Activated CD8-positive, alpha-beta memory T cell treated with anti-CD3 and anti-CD28 coated beads for 24 hours (primary cell): ENCODE measurements around the gene C20orf144.
A peak's percentile ranks its signal among the peaks of the same experiment; 100 is the strongest.

ENCODE experiments used
- DNase-seq: peaks from one replicate; pipeline ENCODE4 v3.0.0-alpha.2; 2020

C20orf144 gene

GRCh38 chr20:33677991-33678702, 16.0 kb downstream of the C20orf144 start:
- no peak for DNase-seq

GRCh38 chr20:33679758-33680485, 17.8 kb downstream of the C20orf144 start:
- DNase-seq = no peak

- no peak for DNase-seq
Observed at GRCh38 chr20:33680686-33681085, 18.6 kb downstream of the C20orf144 start.

- DNase-seq = no peak
Observed at GRCh38 chr20:33681288-33681687, 19.2 kb downstream of the C20orf144 start.

- no peak for DNase-seq
Observed at GRCh38 chr20:33681728-33682353, 19.7 kb downstream of the C20orf144 start.

GRCh38 chr20:33684533-33685327, 22.6 kb downstream of the C20orf144 start:
- no peak for DNase-seq

GRCh38 chr20:33685328-33686099, 23.4 kb downstream of the C20orf144 start:
- DNase-seq = peak; percentile 86

GRCh38 chr20:33686100-33686983, 24.2 kb downstream of the C20orf144 start, which contains the start of gene E2F1:
Gene E2F1, minus strand, starts transcription at chr20:33686385. Its CDS starts 121 bp downstream, at chr20:33686264.
- peak; percentile 98 for DNase-seq

- DNase-seq = no peak
Observed at GRCh38 chr20:33686984-33687366, 24.8 kb downstream of the C20orf144 start.

GRCh38 chr20:33687370-33687915, 25.3 kb downstream of the C20orf144 start:
- DNase-seq = no peak

- DNase-seq = no peak
Observed at GRCh38 chr20:33687993-33688937, 26.1 kb downstream of the C20orf144 start.

GRCh38 chr20:33688938-33689424, 26.9 kb downstream of the C20orf144 start:
- no peak for DNase-seq

- no peak for DNase-seq
Observed at GRCh38 chr20:33689493-33689892, 27.4 kb downstream of the C20orf144 start.

- DNase-seq = peak; percentile 78
Observed at GRCh38 chr20:33689973-33690372, 27.8 kb downstream of the C20orf144 start.

GRCh38 chr20:33693289-33693688, 31.2 kb downstream of the C20orf144 start:
- no peak for DNase-seq

- no peak for DNase-seq
Observed at GRCh38 chr20:33693741-33694638, 31.9 kb downstream of the C20orf144 start.

GRCh38 chr20:33694639-33695012, 32.5 kb downstream of the C20orf144 start:
- DNase-seq = no peak

GRCh38 chr20:33696448-33696847, 34.3 kb downstream of the C20orf144 start:
- no peak for DNase-seq
